ENCODE results near the gene FAM20A.
"Not testable (repeated sequence)": the region's sequence is repeated elsewhere in the genome, so short reads cannot be mapped to it uniquely, and the experiment has no call there.

The FAM20A gene

GRCh38 chr17:68519911-68520310 is 81.3 kb downstream of the FAM20A start:
- peaks cover 4% of the 10 kb centered on the region for H3K4me1 ChIP-seq (ENCODE audit: insufficient read depth, low read length, severe bottlenecking)
- peaks cover 91% of the 10 kb centered on the region for H3K36me3 ChIP-seq (ENCODE audit: insufficient read depth, low read length)
- H3K9ac ChIP-seq (ENCODE audit: low read length), result no peak overlapping the region
- no peaks in the 10 kb centered on the region for H3K9me3 ChIP-seq (ENCODE audit: low read length)
- no peak overlapping the region for H3K4me2 ChIP-seq (ENCODE audit: low read length)
- H4K20me1 ChIP-seq (ENCODE audit: insufficient read depth, low read length), result no peaks in the 10 kb centered on the region
- H3K27ac ChIP-seq (ENCODE audit: low read depth, low read length, poor library complexity, severe bottlenecking), result no peak overlapping the region
- H3K9me2 ChIP-seq (ENCODE audit: low read depth, low read length), result no peaks in the 10 kb centered on the region
- H3K79me2 ChIP-seq (ENCODE audit: insufficient read depth, low read length), result peaks cover 30% of the 10 kb centered on the region
- H3F3A ChIP-seq (ENCODE audit: insufficient read depth, low read length), result no peaks in the 10 kb centered on the region
- TF ChIP-seq EZH2 (IDR thresholded peaks at IDR 0.05; ENCODE audit: borderline replicate concordance, low read length) (no peak), CTCF (IDR thresholded peaks at IDR 0.05; ENCODE audit: low read length) (no peak)
- no peaks in the 10 kb centered on the region for H3K27me3 ChIP-seq (ENCODE audit: insufficient read depth, low read length)
- no peak overlapping the region for H3K4me3 ChIP-seq (ENCODE audit: low read depth, low read length, poor library complexity, severe bottlenecking)
- H2AFZ ChIP-seq (ENCODE audit: low read length), result no peak overlapping the region

GRCh38 chr17:68519051-68519450 is 82.1 kb downstream of the FAM20A start:
- not testable (repeated sequence) for H3K4me2 ChIP-seq (ENCODE audit: low read length); H4K20me1 ChIP-seq (ENCODE audit: insufficient read depth, low read length); H3K9ac ChIP-seq (ENCODE audit: low read length); H3K27me3 ChIP-seq (ENCODE audit: insufficient read depth, low read length); H3K9me2 ChIP-seq (ENCODE audit: low read depth, low read length); H2AFZ ChIP-seq (ENCODE audit: low read length); H3K27ac ChIP-seq (ENCODE audit: low read depth, low read length, poor library complexity, severe bottlenecking); H3F3A ChIP-seq (ENCODE audit: insufficient read depth, low read length); H3K9me3 ChIP-seq (ENCODE audit: low read length); H3K4me3 ChIP-seq (ENCODE audit: low read depth, low read length, poor library complexity, severe bottlenecking)
- peaks cover 39% of the 10 kb centered on the region for H3K79me2 ChIP-seq (ENCODE audit: insufficient read depth, low read length)
- peaks cover 89% of the 10 kb centered on the region for H3K36me3 ChIP-seq (ENCODE audit: insufficient read depth, low read length)
- H3K4me1 ChIP-seq (ENCODE audit: insufficient read depth, low read length, severe bottlenecking), result peaks cover 12% of the 10 kb centered on the region

GRCh38 chr17:68518063-68518815 is 82.9 kb downstream of the FAM20A start:
- Histone ChIP-seq H3K79me2 (ENCODE audit: insufficient read depth, low read length) (peaks cover 47% of the 10 kb centered on the region), H3K27ac (ENCODE audit: low read depth, low read length, poor library complexity, severe bottlenecking) (no peak overlapping the region), H2AFZ (ENCODE audit: low read length) (no peak overlapping the region), H3K4me3 (ENCODE audit: low read depth, low read length, poor library complexity, severe bottlenecking) (no peak overlapping the region), H3K4me2 (ENCODE audit: low read length) (no peak overlapping the region), H4K20me1 (ENCODE audit: insufficient read depth, low read length) (no peaks in the 10 kb centered on the region), H3K27me3 (ENCODE audit: insufficient read depth, low read length) (no peaks in the 10 kb centered on the region), H3K4me1 (ENCODE audit: insufficient read depth, low read length, severe bottlenecking) (peaks cover 18% of the 10 kb centered on the region), H3K9me3 (ENCODE audit: low read length) (no peaks in the 10 kb centered on the region), H3K36me3 (ENCODE audit: insufficient read depth, low read length) (peaks cover 85% of the 10 kb centered on the region), H3K9me2 (ENCODE audit: low read depth, low read length) (no peaks in the 10 kb centered on the region), H3F3A (ENCODE audit: insufficient read depth, low read length) (no peaks in the 10 kb centered on the region), H3K9ac (ENCODE audit: low read length) (no peak overlapping the region)
- TF ChIP-seq CTCF (IDR thresholded peaks at IDR 0.05; ENCODE audit: low read length), result no peak
- no peak for TF ChIP-seq EZH2 (IDR thresholded peaks at IDR 0.05; ENCODE audit: borderline replicate concordance, low read length)

GRCh38 chr17:68517605-68518004 is 83.6 kb downstream of the FAM20A start:
- H3K9ac ChIP-seq (ENCODE audit: low read length); H4K20me1 ChIP-seq (ENCODE audit: insufficient read depth, low read length); H3F3A ChIP-seq (ENCODE audit: insufficient read depth, low read length); H3K9me3 ChIP-seq (ENCODE audit: low read length); H3K4me2 ChIP-seq (ENCODE audit: low read length); H3K27ac ChIP-seq (ENCODE audit: low read depth, low read length, poor library complexity, severe bottlenecking); H3K27me3 ChIP-seq (ENCODE audit: insufficient read depth, low read length); H3K9me2 ChIP-seq (ENCODE audit: low read depth, low read length); H2AFZ ChIP-seq (ENCODE audit: low read length); H3K4me3 ChIP-seq (ENCODE audit: low read depth, low read length, poor library complexity, severe bottlenecking): not testable (repeated sequence)
- Histone ChIP-seq H3K79me2 (ENCODE audit: insufficient read depth, low read length) (peaks cover 53% of the 10 kb centered on the region), H3K4me1 (ENCODE audit: insufficient read depth, low read length, severe bottlenecking) (peaks cover 18% of the 10 kb centered on the region), H3K36me3 (ENCODE audit: insufficient read depth, low read length) (peaks cover 79% of the 10 kb centered on the region)

All from OCI-LY1 (cell line).